ENCODE measurements around the gene SDSL. TPM values are rescaled to one million over a fixed set of nuclear protein-coding genes. Genes with fewer than 3 reads are reported as not detected.

Gene SDSL
- total RNA-seq, 1 experiment from 2014 or later: 3.9 TPM

DNA sequence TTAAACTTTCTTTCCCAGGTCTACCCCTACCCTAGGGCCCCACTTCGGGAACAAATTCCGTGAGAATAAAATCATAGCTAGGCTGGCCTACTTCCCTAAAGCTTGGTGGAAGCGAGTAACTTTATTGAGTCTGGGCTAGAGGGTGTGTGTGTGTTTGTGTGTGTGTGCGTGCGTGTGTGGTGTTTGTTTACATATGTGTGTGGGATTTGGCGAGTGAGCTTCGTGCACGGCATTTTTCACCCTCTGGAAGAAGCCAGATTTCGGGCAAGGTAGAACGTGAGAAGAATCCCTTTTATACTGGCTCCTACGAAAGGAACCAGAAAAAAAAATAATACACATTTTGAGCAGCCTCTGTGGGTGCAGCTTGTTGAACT is 57.0 kb downstream of the SDSL start:
- no peak for DNase-seq (ENCODE audit: low read depth)

GRCh38 chr12:113479590-113480335 is 57.6 kb downstream of the SDSL start:
- DNase-seq (ENCODE audit: low read depth): no peak

GRCh38 chr12:113480336-113480971 is 58.3 kb downstream of the SDSL start:
- DNase-seq (ENCODE audit: low read depth): no peak

GRCh38 chr12:113482334-113482733 is 60.2 kb downstream of the SDSL start:
- DNase-seq (ENCODE audit: low read depth): no peak

DNA sequence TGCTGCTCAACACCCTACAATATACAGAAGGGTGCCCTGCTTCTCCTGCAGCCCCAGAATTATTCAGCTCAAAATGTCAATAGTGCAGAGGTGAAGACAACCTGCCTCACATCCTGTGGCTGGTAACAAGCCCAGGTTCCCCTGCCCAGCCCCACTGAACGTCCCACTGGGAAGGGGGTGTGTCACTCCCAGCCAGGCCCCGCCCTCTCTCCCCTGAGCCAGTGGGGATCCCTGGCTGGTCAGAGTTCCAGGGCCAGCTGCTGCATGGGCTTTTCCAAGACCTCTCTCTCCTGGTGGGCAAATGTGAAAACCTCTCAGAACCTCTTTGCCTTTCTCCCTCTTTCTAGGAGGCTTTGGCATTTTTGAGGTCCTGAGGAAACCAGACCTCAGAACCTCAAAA is 63.1 kb downstream of the SDSL start:
- no peak for DNase-seq (ENCODE audit: low read depth)

DNA sequence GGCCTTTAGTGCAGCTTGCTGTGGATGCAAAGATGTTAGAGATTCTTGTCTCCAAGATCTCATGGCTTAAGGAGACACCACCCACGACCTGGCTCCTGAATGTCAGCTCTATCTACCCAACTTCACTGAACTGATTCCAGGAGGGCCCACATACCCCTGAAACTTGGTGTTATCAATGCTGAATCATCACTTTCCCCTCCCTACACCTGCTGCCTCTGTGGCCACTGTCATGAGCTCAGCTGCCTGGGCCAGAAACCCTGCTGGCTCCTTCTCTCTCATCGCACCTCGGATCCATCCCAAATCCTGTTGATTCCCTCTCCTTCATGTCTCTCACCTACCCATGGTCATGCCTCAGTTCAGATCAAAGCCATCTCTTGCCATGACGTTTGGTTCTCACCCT is 64.5 kb downstream of the SDSL start:
- DNase-seq (ENCODE audit: low read depth): no peak

Other genes with a start within 250 kb of the SDSL start
- 85.1 and 86.1 TPM in 2 replicates for gene DDX54, start 236.9 kb upstream of the SDSL start, total RNA-seq (2014; rRNA removed; shearing (Covaris generic))
- 50.0 and 58.8 TPM in 2 replicates for gene RITA1, start 236.7 kb upstream of the SDSL start, total RNA-seq (2014; rRNA removed; shearing (Covaris generic))
- 10.2 and 12.1 TPM in 2 replicates for gene TPCN1, start 200.9 kb upstream of the SDSL start, total RNA-seq (2014; rRNA removed; shearing (Covaris generic))
- gene SLC8B1, start 87.3 kb upstream of the SDSL start, total RNA-seq (2014; rRNA removed; shearing (Covaris generic)): 9.2 and 11.8 TPM in 2 replicates
- gene PLBD2, start 63.8 kb upstream of the SDSL start, total RNA-seq (2014; rRNA removed; shearing (Covaris generic)): 9.6 and 11.7 TPM in 2 replicates
- gene SDS, start 18.5 kb upstream of the SDSL start, total RNA-seq (2014; rRNA removed; shearing (Covaris generic)): 0.11 TPM in 1 of 2 replicates, not detected in the other
- gene LHX5, start 49.5 kb downstream of the SDSL start, total RNA-seq (2014; rRNA removed; shearing (Covaris generic)): not detected in 2 replicates